Stomach (tissue), 4 donors: ENCODE results near the gene MSI2.

ENCODE experiments used
- CTCF ChIP-seq, 7 experiments: fragments of 450-650 bp in 4 of 7; fragments of 200-600 bp in 3 of 7; sonication (generic) in 3 of 7; IDR thresholded peaks; one replicate each; pipeline ENCODE4 v1.5.1; 2016 to 2019; ENCODE audit warnings: antibody characterized with exemption in 7 of 7, control low read depth in 2 of 7, mild to moderate bottlenecking in 1 of 7
- POLR2A ChIP-seq, 4 donors: fragments of 450-650 bp; IDR thresholded peaks; one replicate each; pipeline ENCODE4 v1.6.1; 2016; ENCODE audit warnings: antibody characterized with exemption in 4 of 4, control low read depth in 2 of 4, mild to moderate bottlenecking in 1 of 4, moderate library complexity in 1 of 4

GRCh38 chr17:57388131-57388725 lies 131.9 kb downstream of the MSI2 start:
- TF ChIP-seq CTCF (IDR thresholded peaks at IDR 0.05) (no peak), POLR2A (IDR thresholded peaks at IDR 0.05) (no peak)
